GM21381 (cell line): ENCODE results near the gene PRR7.

Experiments
- ATAC-seq: cut with Tn5 transposase; IDR thresholded peaks from one replicate; pipeline ENCODE4 v1.9.1; 2021; ENCODE audit warnings: mild to moderate bottlenecking, moderate library complexity; ENCODE audit not compliant: unreplicated experiment

The PRR7 gene

DNA sequence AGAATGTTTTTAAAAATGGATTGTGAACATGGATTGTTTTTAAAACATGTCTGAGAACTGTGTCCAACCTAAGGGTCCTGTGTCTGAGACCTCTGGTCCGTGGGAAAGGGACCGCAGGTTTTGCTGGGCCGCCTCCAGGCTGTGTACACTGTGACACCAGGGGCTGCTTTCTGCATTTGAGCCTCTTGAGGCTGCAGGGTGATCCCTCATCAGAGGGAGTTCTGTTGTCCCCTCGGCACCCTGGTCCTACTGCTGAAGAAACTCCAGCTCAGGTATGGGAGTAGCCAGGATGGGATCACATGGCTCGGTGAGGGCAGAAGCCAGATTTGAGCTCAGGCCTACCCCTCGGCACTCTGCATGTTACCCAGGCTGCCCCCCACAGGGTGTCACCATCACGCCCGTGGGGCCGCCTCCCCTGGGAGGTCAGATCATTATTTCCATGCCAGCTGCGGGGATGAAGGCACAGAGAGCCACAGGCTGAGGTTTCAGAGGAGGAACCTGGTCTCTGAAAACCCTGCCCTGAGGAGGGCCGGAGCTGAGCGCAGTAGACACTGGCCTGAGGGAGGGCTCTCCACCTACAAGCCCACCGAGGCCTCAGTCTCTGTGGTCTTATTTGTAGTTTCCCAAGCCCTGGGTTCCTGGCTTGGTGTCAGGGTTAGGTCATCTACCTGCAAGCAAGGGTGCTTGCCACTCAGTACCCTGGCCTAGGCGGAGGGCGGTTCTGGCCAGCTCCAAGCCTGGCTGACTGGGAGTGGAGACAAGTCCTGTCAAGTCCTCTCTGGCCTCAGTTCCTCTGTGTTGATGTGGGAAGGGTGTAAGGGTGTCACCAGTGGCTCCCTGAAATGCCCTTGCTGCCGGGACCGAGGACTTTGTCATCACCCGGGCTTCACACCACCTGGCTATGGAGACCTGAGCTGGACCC is 2.8 kb downstream of the PRR7 start:
- ATAC-seq: no peak

DNA sequence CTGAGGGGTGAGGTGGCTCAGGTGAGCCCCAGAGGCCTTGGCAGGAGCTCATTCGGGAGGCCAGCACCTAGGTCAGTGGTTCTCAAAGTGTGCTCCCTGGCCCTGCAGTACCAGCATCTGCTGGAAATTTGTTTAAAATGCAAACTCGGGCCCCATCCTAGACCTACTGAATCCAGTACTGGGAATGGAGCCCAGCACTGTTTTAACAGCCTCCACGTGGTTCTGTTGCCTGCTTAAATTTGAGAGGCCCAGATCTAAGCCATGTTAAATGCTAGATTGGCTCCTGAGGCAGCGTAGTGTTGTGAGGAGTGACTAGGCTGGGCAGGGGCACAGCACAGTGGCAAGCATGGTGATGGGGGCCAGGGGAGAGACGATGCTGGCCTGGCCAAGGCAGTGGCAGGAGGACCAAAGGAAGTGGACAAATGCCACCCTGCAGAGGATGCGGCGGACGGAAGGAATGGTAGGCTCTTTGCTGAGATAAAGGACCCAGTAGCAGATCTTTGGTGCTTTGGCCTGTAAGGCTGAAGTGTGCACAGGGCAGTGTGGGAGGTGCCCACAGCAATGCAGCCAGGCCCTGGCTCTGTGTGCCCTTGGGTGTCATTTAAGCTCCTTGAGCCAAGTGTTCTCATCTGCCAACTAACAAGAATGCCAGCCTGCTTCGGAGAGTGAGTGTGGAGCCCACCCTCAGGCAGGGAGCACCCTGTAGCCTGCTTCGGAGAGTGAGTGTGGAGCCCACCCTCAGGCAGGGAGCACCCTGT is 4.2 kb downstream of the PRR7 start:
- no peak for ATAC-seq

DNA sequence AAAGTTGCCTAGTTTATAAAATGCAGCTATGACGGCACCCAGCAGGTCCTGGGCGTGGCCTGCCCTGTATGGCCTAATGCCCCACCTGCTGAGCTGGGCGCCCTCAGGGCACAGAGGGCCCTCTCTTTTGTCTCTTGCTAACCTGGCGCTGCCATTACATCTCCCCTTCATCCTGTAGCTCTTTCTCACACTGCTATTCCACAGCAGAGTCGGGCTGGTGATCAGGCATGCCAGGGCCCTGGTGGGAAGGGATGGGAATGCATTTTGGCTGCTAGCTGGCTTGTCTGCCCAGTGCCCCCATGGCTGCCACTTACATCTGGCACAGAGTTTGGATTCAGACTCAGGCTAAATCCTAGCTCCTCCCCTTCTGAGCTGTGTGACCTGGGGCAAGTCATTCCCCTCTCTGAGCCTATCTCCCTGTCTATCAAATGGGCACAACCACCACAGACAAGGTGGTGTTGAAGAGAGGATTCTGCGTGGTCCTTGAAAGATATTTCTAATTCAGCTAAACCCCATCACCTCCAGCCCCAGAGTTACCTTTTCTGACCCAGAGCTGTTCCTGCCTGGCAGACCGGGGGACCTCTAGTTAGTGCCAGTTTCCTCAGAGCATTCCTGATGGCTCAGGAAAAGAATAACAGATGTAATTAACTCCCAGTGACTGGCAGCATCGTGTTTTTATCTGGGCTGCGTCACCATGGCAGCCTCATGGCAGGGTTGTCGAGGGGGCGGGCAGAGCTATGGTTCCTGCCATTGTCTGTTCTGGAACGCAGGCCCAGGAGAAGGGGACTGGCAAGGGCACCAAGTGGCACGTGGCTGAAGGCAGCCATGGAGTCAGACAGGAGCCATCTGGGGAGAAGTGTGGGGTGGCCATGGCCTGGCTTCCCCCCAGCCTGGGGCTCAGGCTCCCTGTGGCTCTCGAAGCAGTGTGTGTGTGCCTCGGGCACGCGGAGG is 6.3 kb downstream of the PRR7 start:
- ATAC-seq: no peak

DNA sequence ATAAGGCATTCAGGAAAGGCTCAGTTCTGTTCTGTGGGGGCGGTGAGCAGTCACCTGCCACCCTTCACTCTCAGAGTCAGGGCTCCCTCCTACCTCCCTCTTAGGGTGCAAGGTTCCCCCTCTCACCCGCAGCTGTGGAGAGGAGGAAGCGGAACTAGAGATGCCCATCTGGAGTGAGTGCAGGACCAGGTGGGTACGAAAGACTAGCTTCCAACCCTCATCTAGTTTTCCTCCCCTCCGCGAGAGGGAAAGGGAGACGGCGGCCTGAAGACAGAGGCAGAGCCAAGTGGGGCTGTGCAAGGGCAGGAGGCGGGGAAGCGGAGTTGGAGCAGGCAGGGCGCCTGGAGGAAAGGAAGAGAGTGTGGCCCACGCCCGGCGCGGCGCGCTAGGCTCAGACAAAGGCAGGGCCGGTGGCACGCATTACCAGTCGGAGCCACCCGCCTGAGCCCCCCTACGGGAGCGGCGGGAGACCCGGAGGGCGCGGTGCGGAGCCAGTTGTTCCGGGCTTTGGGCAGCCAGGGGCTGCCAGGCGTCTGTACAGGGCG is 7.3 kb downstream of the PRR7 start:
- peak; percentile 1 for ATAC-seq

DNA sequence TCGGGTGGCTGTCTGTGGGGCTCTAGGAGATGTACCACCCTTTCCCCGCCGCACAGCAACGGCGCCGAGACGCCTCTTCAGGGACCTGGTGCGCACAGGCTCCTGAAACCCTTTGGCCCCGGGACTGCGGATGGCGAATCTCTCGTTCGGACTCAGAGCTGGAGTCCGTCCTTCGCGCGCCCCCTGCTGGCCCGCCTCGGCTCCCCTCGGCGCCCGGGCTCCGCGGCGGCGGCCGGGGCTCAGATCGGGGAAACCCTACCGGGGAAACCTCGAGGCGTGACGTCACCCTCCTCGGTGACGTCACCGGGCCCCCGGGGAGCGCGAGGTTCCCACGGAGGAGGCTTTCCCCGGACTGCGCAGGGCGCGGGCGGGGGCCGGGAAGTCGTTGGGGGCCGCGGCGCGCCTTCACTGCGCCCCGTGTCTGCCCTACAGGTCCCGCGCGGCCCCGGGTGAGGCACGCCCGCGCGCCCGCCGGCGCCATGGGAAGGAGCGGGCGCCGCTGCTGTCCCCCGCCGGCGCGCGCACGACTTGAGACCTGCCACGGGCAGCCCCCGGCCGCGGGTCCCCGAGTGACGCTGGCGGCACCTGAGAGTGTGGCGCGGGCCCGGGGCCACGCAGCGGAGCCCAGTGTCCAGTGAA is 7.9 kb downstream of the PRR7 start:
- peak; percentile 51 for ATAC-seq

DNA sequence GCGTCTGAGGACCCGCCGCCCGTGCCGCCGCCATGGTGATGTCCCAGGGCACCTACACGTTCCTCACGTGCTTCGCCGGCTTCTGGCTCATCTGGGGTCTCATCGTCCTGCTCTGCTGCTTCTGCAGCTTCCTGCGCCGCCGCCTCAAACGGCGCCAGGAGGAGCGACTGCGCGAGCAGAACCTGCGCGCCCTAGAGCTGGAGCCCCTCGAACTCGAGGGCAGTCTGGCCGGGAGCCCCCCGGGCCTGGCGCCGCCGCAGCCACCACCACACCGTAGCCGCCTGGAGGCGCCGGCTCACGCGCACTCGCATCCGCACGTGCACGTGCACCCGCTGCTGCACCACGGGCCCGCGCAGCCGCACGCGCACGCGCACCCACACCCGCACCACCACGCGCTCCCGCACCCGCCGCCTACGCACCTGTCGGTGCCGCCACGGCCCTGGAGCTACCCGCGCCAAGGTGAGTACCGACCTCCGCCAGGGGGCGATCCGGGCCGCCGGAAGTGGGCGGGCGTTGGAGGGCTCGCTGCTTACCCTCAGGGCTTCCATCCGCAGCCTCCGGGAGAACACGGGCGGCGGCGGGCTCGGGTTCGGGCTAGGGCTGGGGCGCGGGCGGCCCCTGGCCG is 8.5 kb downstream of the PRR7 start:
- peak; percentile 46 for ATAC-seq

DNA sequence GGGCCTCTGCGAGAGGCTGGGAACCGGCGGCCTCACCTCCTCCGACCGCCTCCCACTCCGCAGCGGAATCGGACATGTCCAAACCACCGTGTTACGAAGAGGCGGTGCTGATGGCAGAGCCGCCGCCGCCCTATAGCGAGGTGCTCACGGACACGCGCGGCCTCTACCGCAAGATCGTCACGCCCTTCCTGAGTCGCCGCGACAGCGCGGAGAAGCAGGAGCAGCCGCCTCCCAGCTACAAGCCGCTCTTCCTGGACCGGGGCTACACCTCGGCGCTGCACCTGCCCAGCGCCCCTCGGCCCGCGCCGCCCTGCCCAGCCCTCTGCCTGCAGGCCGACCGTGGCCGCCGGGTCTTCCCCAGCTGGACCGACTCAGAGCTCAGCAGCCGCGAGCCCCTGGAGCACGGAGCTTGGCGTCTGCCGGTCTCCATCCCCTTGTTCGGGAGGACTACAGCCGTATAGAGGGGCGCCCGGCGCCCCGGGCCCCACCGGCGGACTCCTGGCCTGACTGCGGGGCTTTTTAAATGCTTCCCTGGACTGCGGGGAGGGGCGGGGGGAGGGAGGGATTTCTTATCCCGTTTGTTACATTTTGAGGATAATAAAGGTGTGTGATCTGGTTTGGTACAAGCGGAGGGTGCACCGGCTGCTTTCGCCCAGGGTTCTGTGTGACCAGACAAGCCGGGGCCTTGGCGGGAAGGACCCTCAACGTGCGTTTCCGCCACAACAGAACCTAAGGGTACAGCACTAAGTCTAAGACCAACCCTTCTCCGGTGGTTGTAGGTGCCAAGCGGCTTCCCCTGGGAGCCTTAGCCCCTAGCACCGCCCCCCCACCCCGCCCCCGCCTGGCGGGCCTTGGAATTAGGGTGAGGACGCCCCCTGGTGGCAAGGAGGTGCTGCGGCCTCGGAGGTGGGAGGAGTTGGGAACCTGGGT is 9.3 kb downstream of the PRR7 start:
- peak; percentile 15 for ATAC-seq

DNA sequence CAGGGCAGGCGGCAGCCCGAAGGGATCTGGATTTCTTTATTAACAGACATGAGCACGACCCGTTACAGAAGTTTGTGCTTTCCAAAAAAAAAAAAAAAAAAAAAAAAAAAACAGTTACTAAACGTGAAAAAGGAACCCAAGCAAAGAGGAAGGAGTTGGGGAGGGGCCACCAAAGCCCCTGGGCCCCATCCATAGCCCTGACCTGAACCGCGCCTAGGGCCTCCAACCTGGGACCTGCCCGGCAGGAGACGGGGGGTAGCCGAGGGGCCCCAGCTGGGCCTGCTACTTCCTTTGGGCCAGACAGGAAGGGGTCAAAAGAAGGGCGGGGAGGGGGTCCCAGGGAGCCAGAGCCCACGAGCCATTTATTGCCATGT is 10.0 kb downstream of the PRR7 start:
- ATAC-seq: no peak

DNA sequence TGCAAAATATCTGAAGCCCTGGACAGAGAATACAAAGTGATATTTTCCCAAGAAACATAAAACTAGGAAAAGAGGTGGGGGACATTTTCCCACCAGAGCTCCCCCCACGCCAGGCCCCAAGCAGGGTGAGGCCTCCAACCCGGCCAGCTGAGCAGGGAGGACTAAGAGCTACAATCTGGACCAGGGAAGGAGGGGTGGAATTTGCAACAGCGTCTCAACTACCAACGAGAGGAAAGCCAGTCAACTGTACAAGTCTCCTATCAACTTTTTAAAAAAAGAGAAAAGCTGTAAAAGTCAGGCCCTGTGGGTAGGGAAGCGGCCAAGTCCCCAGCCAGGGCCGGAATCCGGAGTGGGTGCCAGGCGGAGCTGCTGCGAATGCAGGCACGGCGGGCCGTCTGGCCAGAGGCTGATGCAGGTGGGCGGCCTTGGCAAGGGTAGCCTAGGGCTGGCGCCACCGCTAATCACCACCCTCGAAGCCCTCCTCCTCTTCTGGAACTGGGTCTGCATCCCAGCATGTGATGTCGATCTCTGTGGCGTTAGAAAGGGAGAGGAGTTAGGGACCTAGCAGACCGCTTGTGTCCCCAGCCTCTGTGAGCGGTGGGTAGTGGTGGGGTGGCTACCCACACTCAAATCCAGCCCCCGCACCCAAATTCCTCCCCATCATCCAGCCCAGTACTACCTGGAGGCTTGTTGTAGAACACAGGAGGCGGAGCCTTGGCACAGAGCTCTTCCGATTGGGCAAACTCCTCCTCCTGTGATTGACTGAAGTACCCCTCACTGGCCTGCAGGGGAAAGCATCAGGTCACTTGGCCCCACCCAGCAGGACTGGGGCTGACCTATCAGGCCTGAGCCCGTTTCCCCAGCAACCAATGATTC is 10.6 kb downstream of the PRR7 start:
- peak; percentile 16 for ATAC-seq

DNA sequence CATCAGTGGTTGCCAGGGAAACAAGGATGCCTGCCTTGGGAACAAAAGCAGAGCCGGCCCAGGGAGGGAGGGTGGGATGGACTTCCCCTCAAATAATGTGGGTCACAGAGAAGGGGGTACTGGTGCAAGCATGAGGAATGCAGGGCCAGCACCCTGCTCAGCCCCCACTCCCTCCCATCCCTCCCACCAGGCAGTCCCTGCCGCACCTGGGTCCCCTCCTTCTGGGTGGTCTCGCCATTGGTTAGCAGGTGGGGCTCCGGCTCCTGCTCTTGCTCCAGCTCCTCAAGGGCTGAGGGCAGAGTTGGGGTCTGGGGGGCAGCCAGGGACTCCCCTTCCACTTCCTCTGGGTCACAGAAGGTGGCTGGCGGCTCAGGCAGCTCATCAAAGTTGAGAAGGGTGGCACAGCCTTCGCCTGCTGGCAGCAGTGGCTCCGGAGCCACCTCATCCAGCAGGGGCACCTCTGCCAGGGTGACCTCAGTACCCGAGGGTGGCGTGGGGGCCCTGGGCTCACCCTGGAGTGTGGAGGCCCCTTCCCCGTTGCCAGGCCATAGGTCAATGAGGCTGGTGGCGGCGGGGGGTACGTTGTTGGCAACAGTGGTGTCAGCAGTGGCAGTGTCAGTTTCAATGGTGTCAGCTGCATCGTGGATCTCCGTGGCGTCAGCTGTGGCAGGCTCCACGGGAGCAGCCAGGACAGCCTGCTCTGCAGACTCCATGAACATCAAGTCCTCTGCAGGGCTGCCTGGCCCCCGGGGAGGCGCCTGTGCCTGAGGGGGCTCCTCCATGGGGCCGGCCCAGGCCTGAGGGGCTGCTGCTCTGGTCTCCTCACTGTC is 11.5 kb downstream of the PRR7 start:
- no peak for ATAC-seq

DNA sequence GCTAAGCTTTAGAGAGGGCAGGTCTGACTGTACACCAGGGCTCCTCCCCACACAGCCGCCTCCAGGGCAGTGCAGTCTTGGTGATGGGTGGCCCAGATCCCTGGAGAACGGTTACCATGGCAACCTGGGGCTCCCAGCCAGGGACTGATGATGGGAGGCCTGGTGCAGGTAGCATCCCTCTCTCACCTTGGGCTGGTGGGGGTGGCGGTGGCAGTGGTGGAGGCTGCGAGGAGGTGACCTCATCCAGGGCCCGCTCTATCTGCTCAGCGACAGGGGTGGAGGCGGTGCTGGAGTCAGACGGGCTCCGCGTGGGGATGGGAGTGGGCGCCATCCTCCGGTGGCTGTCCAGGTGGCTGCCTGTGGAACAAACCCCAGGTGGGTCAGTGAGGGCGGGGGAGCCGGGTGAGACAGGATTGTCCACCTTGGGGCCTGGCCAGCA is 12.3 kb downstream of the PRR7 start:
- ATAC-seq: no peak

DNA sequence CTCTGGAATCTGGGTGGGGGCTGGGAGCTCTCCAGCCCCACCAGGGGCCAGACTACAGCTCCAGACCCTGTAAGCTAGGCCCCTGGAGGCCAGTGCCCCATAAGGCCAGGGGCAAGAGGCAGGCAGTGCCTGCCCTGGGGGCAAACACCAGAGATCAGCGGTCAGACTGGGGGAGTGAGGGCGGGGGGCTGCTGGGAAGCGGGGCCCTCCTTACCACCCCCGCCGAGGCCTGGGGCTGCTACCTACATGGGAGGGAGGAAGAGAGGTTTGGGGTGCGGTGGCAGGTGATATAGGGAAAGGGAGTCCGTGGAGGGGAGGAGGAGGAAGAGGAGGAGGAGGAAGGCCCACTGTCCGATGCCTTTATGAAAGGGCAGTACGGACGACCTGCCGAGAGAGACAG is 12.7 kb downstream of the PRR7 start:
- no peak for ATAC-seq

DNA sequence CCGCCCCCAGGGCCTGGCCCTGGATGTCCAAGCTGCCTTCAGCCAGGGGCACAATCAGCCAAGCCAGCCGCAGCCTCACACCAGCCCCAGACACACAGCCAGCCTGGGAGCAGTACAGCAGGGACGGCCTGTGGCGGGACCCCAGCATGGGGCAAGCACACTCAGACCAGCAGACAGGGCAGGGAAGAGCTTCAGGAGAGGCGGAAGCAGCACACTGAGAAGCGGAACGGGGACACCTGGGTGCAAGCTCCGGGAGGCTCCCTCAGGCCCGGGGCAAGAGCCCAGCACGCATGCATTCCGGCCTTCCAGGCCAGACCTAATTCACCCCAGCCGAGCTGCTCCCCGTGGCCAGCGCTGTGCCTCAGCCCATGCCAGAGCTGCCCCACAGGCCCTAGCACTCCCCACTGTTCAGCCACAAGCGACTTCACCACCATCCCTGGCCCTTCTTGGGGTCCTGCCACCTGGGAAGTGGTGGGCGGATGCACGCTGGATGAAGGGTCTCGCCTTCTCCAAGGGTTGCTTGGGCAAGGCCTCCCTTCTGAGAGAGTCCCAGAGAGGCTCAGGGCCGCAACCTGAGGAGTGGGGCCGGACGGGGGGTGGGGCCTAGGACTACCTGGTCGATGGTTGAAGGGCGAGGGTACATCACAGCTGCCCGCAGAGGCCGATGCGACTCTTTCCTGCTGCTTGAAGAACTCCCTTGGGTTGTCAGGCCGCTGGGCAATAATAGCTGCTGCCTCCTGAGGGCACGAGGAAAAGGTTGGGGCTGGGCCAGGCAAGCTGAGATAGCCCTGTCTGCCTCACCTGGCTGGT is 13.4 kb downstream of the PRR7 start:
- ATAC-seq: no peak

DNA sequence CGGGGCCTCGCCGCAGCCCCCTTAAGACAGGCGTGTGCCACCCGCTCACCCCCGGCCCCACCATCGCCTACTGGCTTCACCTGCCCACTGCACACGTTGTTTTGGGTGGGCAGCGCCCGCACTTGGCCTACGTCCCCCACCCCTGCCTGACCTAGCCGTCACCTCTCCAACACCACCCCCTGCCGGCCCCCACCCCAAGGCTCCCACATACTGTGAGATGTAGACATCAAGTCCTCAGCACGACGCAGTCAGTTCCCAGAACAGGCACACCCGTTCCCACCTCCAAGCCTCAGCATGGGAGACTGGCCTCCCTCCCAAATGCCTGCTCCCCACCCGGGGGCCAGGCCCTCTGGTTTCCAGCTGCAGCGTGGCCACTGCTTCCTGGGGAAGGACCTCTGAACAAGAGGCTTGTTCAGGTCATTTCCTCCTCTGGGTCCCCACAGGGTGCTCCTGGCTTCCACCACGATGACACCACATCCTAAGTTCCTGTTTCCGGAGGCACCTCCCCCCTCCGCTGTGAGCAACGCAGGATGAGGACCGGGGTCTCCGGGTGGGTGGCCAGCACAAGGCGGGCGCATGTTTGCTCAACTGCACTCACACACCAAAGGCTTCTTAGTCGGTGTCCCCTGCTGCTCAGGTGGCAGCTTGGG is 15.5 kb downstream of the PRR7 start:
- ATAC-seq: no peak

DNA sequence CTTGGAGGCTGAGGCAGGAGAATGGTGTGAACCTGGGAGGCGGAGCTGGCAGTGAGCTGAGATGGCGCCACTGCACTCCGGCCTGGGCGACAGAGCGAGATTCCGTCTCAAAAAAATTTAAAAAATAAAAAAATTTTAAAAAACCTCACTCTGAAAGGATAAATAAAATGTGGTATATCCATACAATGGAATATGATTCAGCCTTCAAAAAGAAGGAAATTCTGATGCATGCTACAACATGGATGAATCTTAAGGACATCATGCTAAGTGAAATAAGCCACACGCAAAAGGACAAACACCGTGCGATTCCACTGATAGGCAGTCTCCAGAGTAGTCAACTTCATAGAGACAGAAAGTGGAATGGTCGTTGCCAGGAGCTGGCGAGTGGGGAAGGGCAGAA is 18.4 kb downstream of the PRR7 start:
- no peak for ATAC-seq

DNA sequence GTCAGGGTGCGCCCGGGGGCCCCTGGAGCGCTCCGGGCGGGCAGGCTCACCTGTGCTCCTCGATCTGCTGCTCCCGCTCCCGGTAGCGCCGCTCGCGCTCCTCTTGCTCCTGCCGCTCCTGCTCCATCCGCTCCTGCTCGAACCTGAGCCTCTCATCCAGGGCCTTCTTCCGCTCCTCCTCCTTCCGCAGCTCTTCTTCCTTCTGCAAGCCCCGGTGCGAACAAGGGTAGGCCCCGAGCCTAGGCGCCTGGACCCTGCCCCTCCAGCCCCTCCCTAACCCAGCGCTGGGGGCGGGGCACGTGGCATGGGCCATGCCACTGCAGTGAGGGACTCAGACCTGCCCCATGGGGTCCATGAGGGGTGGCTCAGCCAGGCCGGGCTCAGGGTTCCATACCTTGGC is 20.2 kb downstream of the PRR7 start:
- no peak for ATAC-seq
